ENCODE results near the gene CUBN. TPM values are rescaled to one million over a fixed set of nuclear protein-coding genes. Genes with fewer than 3 reads are reported as not detected.

Gene CUBN
- total RNA-seq, 1 donor from 2014 or later, result 0.30 TPM

DNA sequence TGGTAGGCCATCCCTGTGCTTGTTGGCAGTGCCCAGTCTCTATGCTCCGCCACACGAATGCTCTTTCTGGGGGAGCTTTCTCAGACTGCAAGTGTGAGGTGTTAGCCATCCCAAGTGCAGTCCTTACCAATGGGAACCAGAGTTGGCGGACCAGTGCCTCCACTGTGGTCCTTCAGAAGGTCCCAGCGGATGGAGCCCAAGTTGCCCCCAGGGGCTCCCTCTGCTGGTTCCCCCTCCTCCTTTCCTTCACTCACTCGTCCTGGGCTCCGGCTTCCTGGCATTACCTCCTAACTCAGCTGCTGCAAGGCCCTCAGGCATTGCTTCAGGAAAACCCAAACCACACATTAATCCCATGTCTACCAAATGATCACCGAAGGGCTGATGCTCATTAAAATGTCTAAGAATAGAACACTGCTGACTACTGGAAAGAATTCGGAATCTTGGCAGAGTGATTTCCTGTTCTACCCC is 139.8 kb downstream of the CUBN start:
- DNase-seq (ENCODE audit: low spot score), result no peak

DNA sequence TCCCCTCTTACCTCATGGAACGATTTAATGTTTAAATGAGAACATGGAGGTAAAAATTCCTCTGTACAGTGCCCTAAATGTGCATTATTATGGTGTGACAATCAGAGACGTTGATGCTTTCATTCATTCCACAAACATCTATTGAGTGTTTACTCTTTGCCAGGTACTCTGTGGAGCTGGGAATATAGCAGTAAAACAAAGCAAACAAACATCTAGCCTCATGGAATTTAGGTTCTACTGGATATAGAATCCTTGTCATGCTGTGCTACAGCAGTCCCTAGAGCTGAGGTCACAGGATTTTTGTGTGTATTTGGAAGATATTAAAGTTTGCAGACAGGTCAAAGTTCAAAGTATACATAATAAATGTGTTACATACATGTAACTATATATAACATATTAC is 140.7 kb downstream of the CUBN start:
- peaks cover 3% of the 10 kb centered on the region for H3K9me3 Mint-ChIP-seq
- no peak overlapping the region for H3K27ac Mint-ChIP-seq
- H3K4me1 Mint-ChIP-seq (ENCODE audit: low read depth), result no peaks in the 10 kb centered on the region
- H3K36me3 Mint-ChIP-seq (ENCODE audit: low read depth), result no peaks in the 10 kb centered on the region
- DNase-seq (ENCODE audit: low spot score), result no peak
- no peak overlapping the region for H3K4me3 Mint-ChIP-seq (ENCODE audit: low read depth)
- intact Hi-C loops (cut with micrococcal nuclease), result no loop called here
- peaks cover 22% of the 10 kb centered on the region for H3K27me3 Mint-ChIP-seq (ENCODE audit: low read depth)

More for the DNA sequence above, 139.8 kb downstream of the CUBN start:
- Mint-ChIP-seq H3K9me3 (peaks cover 3% of the 10 kb centered on the region), H3K4me1 (ENCODE audit: low read depth) (no peaks in the 10 kb centered on the region), H3K36me3 (ENCODE audit: low read depth) (no peaks in the 10 kb centered on the region), H3K4me3 (ENCODE audit: low read depth) (no peak overlapping the region), H3K27me3 (ENCODE audit: low read depth) (peaks cover 30% of the 10 kb centered on the region), H3K27ac (no peak overlapping the region)
- intact Hi-C loops (cut with micrococcal nuclease), result no loop called here

DNA sequence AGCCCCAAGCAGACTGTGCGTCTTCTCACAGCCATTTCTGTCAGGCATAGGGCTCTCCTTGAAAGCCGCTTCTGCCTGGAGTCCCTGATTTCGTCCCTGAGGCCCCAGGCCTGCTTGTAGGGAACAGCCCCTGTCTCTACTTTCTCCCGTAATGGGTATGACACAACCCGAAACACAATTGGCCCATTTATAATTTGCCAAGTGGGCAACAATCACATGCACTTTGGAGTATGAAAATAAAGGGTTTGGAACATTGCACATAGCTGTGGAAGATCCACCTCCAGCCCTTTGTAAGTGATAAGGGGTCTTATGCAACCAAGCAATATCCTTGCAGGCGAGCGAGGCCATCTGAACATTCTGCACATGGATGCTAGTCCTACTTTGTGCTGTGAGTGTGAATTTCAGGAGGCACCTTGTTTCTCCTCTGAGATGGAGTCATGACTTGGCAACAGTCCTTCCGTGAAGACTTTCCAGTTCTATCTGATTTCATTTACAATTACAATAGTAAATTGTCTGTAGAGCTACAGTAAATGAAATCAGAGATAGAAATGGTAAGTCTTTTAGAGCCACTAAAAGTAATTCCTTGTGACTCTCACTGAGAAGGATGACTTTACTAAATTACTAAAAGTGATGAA is 141.5 kb downstream of the CUBN start:
- no peak overlapping the region for H3K4me3 Mint-ChIP-seq (ENCODE audit: low read depth)
- H3K4me1 Mint-ChIP-seq (ENCODE audit: low read depth), result no peaks in the 10 kb centered on the region
- intact Hi-C loops (cut with micrococcal nuclease), result no loop called here
- H3K9me3 Mint-ChIP-seq, result peaks cover 3% of the 10 kb centered on the region
- H3K27me3 Mint-ChIP-seq (ENCODE audit: low read depth), result peaks cover 19% of the 10 kb centered on the region
- no peaks in the 10 kb centered on the region for H3K36me3 Mint-ChIP-seq (ENCODE audit: low read depth)
- DNase-seq (ENCODE audit: low spot score), result no peak
- no peak overlapping the region for H3K27ac Mint-ChIP-seq

DNA sequence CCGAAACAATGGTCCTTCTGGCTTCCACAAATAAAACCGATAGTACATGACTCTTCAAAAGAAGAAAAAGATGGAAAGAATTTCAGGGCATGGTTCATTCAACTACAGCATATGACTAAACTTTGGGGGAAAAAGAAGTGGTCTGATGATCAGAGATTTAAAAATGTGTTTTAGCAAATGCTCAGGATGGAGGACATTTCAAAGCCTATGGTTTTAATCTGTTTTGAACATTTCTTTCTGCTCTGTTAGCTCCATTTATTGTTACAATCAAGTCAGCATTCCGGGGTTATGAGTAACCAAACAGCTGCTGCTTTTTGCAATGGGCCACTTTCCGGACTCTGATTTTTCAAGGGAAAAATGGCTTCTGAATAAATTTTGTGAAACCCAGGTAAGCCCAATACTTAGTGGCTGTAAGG is 142.4 kb downstream of the CUBN start:
- Mint-ChIP-seq H3K27ac (no peak overlapping the region), H3K9me3 (peaks cover 3% of the 10 kb centered on the region), H3K4me3 (ENCODE audit: low read depth) (no peak overlapping the region), H3K27me3 (ENCODE audit: low read depth) (peaks cover 13% of the 10 kb centered on the region), H3K36me3 (ENCODE audit: low read depth) (no peaks in the 10 kb centered on the region), H3K4me1 (ENCODE audit: low read depth) (no peaks in the 10 kb centered on the region)
- DNase-seq (ENCODE audit: low spot score), result no peak
- intact Hi-C loops (cut with micrococcal nuclease), result no loop called here

DNA sequence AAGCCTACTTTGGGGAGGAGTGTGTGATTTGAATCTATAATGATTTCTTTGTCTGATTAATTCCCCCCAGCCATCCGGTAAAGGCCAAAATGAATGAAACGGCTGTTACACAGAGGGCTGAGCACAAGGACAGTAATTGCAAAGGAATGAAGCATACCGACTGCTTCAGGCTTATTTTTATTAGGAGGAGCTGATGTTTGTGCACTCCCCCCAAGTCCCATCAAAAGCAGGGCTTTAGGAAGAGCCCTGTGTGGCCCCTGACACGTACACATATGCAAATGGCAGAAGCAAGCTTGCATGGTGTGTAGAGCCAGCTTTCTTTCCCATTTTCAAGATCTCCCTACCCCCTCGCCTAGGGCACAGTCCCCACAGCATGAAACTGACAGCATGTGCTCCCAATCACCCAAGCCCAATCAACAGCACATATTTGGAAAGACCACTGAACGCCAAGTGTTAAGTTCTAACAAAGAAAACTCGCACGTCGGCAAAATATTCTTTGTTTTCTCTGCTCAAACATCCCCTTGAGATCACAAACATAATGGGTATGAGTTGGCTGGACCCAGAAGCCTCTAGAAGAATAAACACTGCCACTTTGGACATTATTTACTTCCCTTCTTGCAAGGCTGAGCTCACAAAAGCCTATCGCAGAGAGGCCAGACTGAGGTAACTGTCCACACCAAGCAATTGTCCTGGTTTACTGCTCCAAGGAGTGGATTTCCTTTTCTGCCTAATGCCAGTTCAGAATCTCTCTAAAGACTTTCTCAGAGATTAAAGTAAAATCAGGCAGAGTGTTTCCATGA is 143.0 kb downstream of the CUBN start:
- Mint-ChIP-seq H3K9me3 (peaks cover 3% of the 10 kb centered on the region), H3K27me3 (ENCODE audit: low read depth) (peaks cover 15% of the 10 kb centered on the region), H3K4me3 (ENCODE audit: low read depth) (no peak overlapping the region), H3K27ac (no peak overlapping the region), H3K4me1 (ENCODE audit: low read depth) (no peaks in the 10 kb centered on the region), H3K36me3 (ENCODE audit: low read depth) (no peaks in the 10 kb centered on the region)
- DNase-seq (ENCODE audit: low spot score), result no peak
- intact Hi-C loops (cut with micrococcal nuclease), result no loop called here

DNA sequence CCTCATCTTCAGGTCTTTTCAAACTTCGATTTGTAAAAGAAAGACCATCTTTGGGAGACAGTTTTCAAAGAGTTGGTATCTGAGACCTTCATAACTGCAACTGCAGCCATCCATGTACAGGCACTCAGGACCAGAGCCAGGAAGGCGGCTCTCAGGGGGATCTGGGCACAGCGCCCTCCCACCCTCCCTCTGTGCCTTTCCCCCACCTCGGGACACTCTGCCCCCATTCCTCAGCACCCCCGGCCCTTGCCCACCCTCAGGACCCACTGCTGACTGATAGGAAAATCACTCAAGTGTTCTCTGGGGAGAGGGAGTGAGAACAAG is 143.6 kb downstream of the CUBN start:
- Mint-ChIP-seq H3K27ac (no peak overlapping the region), H3K4me3 (ENCODE audit: low read depth) (no peak overlapping the region), H3K9me3 (peaks cover under 1% of the 10 kb centered on the region), H3K4me1 (ENCODE audit: low read depth) (no peaks in the 10 kb centered on the region), H3K27me3 (ENCODE audit: low read depth) (peaks cover 13% of the 10 kb centered on the region), H3K36me3 (ENCODE audit: low read depth) (no peaks in the 10 kb centered on the region)
- no peak for DNase-seq (ENCODE audit: low spot score)
- intact Hi-C loops (cut with micrococcal nuclease), result no loop called here

DNA sequence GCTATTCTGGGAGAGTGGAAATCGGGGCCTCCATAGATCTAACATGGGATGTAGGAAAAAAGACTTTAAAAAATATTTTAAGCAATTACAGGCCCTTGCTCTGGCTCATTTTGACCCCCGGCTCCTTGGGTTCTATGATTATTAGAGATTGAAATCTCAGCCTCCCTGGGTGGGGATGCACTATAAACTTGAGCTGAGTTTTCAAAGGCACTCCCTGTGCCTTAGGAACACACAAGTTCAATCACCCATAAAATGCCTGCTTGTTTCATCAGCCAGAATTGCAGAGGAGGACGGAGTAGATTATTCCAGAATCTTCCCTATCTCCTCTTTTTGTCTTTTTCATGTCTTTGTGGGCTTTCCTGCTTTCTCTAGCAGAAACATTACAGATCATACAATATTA is 145.4 kb downstream of the CUBN start:
- Mint-ChIP-seq H3K4me1 (ENCODE audit: low read depth) (no peaks in the 10 kb centered on the region), H3K27me3 (ENCODE audit: low read depth) (peaks cover 18% of the 10 kb centered on the region), H3K27ac (no peak overlapping the region), H3K36me3 (ENCODE audit: low read depth) (no peaks in the 10 kb centered on the region), H3K4me3 (ENCODE audit: low read depth) (no peak overlapping the region), H3K9me3 (no peaks in the 10 kb centered on the region)
- DNase-seq (ENCODE audit: low spot score), result no peak
- intact Hi-C loops (cut with micrococcal nuclease), result no loop called here

DNA sequence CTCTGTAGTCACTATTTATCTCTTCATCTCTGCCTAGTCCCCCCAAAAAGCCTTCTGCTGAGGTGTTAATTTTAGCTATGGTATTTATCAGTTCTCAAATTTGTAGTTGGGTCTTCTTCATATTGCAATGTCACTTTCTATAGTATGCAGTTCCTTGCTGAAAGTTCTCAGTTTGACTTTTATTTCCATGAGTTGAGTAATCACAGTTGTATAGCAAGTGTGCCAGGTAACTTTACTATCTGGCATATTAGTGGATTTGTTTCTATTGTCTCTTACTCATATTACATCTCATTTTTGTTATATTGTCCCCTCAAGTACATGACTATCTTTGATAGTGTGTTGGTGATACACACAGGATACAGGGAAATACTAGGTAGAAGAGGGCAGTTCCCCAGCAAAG is 152.8 kb downstream of the CUBN start:
- Mint-ChIP-seq H3K9me3 (no peaks in the 10 kb centered on the region), H3K4me3 (ENCODE audit: low read depth) (no peak overlapping the region), H3K36me3 (ENCODE audit: low read depth) (no peaks in the 10 kb centered on the region), H3K27ac (no peak overlapping the region), H3K4me1 (ENCODE audit: low read depth) (peaks cover 7% of the 10 kb centered on the region), H3K27me3 (ENCODE audit: low read depth) (peaks cover 29% of the 10 kb centered on the region)
- intact Hi-C loops (cut with micrococcal nuclease), result no loop called here
- no peak for DNase-seq (ENCODE audit: low spot score)

DNA sequence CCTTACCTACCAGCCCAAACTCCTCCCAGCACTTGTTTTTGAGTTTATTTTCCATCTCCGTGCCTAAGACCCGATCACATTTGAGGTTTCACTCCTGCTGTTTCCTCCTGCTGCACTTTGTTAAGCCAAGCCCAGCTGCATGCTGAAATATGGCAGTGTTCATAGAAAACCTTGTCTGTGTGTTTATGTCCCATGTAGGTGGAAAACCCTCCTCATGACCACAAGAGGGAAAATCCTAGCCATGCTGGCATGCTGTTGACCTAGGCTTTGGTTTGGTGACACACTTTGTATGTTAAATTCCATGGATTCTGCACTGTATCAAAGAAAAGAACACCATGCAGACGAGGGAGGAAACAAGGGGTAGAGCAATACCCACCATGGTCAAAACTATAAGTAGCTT is 154.4 kb downstream of the CUBN start:
- Mint-ChIP-seq H3K4me3 (ENCODE audit: low read depth) (no peak overlapping the region), H3K4me1 (ENCODE audit: low read depth) (peaks cover 7% of the 10 kb centered on the region), H3K36me3 (ENCODE audit: low read depth) (no peaks in the 10 kb centered on the region), H3K9me3 (no peaks in the 10 kb centered on the region), H3K27ac (no peak overlapping the region), H3K27me3 (ENCODE audit: low read depth) (peaks cover 24% of the 10 kb centered on the region)
- no peak for DNase-seq (ENCODE audit: low spot score)
- intact Hi-C loops (cut with micrococcal nuclease), result no loop called here

DNA sequence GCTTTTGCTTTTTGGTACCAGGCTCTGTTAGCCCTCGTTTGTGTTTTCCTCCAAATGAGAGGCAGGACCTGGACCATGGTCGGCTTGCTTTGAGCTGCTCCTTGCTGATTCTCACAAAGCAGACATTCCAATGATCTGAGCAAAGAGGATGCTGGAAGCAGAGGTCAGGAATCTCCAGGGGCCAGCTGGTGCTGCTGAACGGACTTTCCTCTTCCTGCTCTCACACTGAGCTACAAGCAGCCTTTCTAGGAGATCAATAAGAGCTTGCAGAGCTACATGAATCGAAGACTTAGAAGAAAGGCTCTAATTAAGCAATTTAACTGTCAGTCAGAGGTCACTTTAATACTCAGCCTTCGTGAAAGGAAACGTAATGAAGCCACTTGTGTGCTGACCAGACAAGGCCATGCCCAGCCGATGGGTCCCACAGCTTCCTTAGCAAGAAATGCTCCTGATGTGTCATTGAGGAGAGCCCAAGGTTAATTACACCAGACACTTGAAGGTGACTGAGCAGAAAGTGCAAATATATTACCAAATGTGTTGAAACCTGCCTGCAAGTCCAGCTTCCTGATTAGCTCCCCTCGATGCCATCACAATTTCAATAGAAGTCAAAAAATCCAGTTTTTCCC is 161.1 kb downstream of the CUBN start:
- Mint-ChIP-seq H3K9me3 (no peaks in the 10 kb centered on the region), H3K36me3 (ENCODE audit: low read depth) (no peaks in the 10 kb centered on the region), H3K4me3 (ENCODE audit: low read depth) (no peak overlapping the region), H3K27ac (no peak overlapping the region), H3K4me1 (ENCODE audit: low read depth) (peaks cover 12% of the 10 kb centered on the region), H3K27me3 (ENCODE audit: low read depth) (peaks cover 27% of the 10 kb centered on the region)
- intact Hi-C loops (cut with micrococcal nuclease), result no loop called here
- no peak for DNase-seq (ENCODE audit: low spot score)

DNA sequence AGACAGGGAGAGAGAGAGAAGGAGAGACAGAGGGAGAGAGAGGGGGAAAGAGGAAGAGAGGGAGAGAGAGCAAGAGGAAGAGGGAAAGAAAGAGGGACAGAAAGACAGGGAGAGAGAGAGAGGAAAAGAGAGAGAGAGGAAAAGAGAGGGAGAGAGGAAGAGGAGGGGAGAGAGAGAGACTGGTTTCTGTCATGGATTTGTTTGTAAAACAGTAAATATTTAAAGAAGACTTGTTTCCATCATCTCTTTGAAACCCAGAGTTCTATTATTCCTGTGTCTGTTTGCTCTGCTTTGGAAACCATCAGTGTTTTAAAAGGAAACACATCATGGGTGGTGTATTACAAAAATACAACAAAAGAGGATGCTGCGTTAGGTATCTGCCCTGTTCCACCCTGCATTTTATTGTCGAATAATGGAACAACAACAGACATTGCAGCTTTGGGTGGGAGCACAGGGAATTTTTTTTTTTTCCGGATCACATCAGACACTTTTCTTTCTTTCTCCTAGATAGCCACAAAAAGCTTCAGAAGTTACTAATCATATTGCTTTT is 161.7 kb downstream of the CUBN start:
- Mint-ChIP-seq H3K4me3 (ENCODE audit: low read depth) (no peak overlapping the region), H3K9me3 (no peaks in the 10 kb centered on the region)
- intact Hi-C loops (cut with micrococcal nuclease), result loop anchor here (1.0 to 2.0 kb wide), 2 partner anchors 35 to 61 kb away; no protein-coding TSS in a partner anchor

DNA sequence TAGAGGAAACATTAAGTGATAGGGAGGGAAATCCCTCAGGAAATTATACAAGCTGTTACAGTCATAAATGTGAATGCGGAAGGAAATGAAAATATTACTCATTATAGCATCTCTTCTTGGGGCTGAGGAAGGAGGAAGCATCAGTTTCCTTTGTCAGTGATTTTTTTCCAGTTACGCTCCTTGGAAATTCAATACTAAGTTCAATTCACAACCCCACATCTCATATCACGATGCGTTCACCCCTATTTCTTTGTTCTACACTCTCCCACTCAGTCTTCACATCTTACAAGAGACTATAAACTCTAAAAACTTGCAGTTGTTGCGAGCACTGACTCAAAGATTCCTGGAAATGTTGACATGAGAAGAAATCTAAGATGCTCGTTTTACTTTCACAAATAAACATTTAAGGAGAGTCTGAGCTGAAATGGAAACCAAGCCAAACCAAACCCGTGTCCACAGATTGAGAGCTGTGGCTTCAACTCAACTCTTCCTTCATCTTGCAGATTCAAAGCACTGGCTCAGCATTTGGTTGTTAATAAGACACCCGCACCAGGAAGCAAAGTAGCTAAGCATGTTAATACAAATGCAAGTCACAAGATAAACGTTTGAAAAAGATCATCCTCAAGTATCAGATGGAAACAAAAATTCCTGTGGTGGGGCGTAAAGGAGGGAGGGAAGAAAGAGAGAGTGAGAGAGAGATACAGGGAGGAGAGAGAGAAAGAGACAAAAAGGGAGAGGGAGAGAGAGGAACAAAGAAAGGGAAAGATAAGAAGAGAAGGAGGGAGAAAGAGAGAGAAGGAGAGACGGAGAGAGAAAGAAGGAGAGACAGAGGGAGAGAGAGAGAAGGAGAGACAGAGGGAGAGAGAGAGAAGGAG is 162.4 kb downstream of the CUBN start:
- Mint-ChIP-seq H3K9me3 (no peaks in the 10 kb centered on the region), H3K27me3 (ENCODE audit: low read depth) (peaks cover 29% of the 10 kb centered on the region), H3K4me1 (ENCODE audit: low read depth) (peaks cover 12% of the 10 kb centered on the region), H3K4me3 (ENCODE audit: low read depth) (no peak overlapping the region), H3K27ac (no peak overlapping the region), H3K36me3 (ENCODE audit: low read depth) (no peaks in the 10 kb centered on the region)
- intact Hi-C loops (cut with micrococcal nuclease), result loop anchor here (1.0 to 2.0 kb wide), 2 partner anchors 36 to 62 kb away; no protein-coding TSS in a partner anchor
- DNase-seq (ENCODE audit: low spot score), result no peak

More for the DNA sequence above, 161.7 kb downstream of the CUBN start:
- H3K4me1 Mint-ChIP-seq (ENCODE audit: low read depth), result peaks cover 12% of the 10 kb centered on the region
- peaks cover 29% of the 10 kb centered on the region for H3K27me3 Mint-ChIP-seq (ENCODE audit: low read depth)
- no peak overlapping the region for H3K27ac Mint-ChIP-seq
- no peak for DNase-seq (ENCODE audit: low spot score)
- H3K36me3 Mint-ChIP-seq (ENCODE audit: low read depth), result no peaks in the 10 kb centered on the region

Measured in activated T-helper 2 cell treated with anti-CD3 and anti-CD28 coated beads, Interferon-gamma antibody, Interleukin-2, Interleukin-4, amounts not matched to agents 10 μg/mL and 5 μg/mL and 100 μg/mL, durations not matched to agents 14 hours and 24 hours and 36 hours (primary cell).